Measurements from ENCODE around the gene DCP1B.
A peak's percentile ranks its signal among the peaks of the same experiment; 100 is the strongest.

Gene DCP1B

DNA sequence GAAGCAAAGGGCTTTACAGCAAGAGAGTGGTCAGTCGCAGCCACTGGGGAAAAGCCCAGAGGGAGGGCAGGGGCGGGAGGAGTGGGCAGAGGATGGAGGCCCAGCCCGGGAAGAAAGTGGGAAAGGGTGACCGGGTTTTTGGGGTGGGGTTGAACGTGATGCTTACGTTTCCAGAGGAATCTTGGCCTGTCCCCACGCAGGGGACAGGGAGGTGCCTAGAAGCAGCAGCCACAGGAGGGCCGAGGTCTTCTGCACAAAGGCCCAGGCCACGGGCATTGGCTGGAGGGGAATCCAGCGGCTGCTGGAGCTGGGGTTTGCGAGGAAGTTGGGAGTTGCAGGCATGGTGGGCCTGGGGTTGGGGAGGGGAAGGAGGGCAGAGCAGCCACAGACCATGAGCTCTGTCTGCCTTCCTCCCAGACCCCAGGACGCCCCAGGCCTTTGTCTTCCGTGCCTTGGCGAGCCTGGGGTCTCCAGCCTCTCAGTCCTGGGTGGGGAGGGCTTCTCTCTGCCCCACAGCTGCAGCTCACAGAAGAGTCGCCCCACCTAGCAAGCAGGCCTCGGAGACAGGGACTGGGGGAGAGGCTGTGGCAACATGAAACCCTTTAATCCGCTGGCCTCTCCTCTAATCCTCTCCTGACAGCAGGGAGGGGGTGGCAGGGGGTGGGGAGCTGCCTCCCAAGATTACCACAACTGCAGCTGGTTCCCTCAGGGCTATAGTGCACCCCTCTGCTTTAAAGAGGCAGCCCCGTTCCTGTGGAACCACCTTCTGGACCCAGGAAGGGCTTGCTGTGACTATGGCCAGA lies 86.0 kb downstream of the DCP1B start, which contains the start of gene CACNA2D4:
Gene CACNA2D4, minus strand, starts transcription at position 572 of the 803 bp plus-strand sequence. Its CDS starts 179 bp downstream, at position 393.
- no peak for DNase-seq

- DNase-seq, result no peak
Measured at GRCh38 chr12:1917172-1918070, 86.8 kb downstream of the DCP1B start.

GRCh38 chr12:1916371-1917171 lies 87.7 kb downstream of the DCP1B start:
- DNase-seq, result peak; percentile 51

- no peak for DNase-seq
Measured at GRCh38 chr12:1915082-1915968, 88.9 kb downstream of the DCP1B start.

- no peak for DNase-seq
Measured at GRCh38 chr12:1914114-1914911, 89.9 kb downstream of the DCP1B start.

GRCh38 chr12:1913377-1914113 lies 90.7 kb downstream of the DCP1B start:
- no peak for DNase-seq

- DNase-seq, result no peak
Measured at GRCh38 chr12:1912580-1913376, 91.5 kb downstream of the DCP1B start.

DNA sequence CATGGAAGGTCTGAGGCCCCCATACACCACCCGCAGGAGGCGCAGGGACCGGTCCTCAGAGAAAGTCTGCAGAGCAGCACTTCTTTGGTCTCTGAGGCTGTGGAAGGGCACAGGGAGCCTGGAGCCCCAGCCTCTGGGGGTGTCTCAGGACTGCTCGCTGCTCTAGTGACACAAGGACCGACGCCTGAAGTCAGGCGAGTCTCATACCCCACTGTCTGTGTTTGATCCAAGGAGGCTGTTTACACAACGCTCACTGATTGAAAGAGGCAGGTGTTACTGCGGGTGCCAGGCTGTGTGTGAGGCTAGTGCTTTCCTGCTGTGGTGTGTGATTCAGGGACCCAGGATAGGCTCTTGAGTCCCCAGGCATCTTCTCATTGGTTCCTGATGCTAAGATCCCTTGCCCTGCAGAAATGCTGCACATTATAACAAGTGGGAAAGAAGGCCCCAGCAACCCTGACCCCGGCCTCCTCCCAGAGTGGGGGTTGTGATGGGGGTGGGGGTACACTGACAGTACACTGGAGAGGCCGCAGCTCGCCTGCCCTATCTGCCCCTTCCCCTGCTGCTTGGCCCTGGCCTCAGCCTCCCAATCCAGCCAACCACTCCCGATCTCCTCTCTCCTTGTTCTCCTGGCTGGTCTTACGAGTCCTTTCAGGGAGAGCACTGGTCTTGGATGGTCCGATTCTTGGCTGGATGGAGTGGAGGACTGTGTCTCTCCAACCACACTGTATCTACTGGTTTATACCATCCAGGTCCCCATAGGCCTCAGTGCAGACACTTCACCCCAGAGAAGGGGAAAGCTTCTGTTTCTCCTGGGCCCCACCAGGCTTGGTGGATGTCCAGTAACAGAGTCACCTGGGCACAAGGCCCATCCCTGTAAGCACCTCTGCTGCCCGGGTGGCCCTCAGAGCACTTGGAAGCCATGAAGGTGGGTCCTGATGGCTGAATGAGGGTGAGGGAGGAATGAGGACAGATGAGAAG lies 92.4 kb downstream of the DCP1B start:
- no peak for DNase-seq

GRCh38 chr12:1910468-1910867 lies 93.8 kb downstream of the DCP1B start:
- DNase-seq, result no peak

DNA sequence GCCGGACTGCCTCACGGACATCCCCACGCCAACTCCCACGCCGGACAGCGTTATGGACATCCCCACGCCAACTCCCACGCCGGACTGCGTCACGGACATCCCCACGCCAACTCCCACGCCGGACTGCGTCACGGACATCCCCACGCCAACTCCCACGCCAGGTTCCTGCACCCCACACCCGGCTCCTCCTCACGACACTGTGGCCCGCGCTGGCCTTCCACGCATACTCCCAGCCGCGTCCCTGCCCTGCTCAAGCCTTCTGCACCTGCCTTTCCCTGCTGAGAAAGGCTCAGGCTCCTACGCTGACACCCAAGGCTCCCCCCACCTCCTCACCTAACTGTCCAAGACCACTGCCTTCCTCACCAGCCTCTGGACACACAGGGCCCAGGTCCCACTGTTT lies 95.5 kb downstream of the DCP1B start:
- DNase-seq, result no peak

DNA sequence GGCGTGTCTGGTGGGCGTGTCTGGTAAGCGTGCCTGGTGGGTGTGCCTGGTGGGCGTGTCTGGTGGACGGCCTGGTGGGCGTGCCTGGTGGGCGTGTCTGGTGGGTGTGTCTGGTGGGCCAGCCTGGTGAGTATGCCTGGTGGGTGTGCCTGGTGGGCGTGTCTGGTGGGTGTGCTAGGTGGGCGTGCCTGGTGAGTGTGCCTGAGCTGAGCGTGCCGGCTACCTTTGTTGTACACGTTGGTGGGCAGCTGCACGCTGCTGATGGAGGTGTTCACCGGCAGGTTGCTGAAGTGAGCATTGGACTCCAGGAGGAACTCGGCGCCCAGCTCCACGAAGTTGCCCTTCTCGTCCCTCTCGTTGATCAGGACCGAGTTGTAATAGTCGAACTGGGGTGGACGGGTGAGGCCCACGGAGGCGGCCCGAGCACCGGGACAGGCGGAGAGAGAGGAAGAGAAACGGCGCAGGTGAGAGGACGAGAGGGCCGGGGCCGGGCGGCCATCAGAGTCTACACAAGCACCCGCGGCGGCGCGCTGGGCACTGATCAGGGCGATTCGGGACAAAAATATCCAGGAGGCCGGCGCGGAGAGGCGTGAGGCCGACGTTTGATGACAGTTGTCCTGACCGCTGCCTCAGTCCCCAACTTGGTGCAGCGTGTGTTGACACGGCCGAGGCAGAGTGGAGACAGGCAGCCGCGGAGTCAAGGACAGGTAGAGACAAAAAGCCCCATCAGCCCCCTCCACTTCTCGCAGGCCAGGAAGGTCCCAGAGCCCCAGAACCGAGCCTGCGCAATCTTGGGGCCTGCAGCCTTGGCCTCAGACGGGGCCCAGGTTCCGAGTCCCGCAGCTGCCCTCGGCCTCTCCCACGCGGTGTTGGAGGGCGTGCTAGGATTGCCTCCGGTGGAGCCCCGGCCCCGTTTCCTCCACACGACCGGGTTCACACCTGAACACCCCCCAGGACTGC lies 96.3 kb downstream of the DCP1B start:
- no peak for DNase-seq

- no peak for DNase-seq
Measured at GRCh38 chr12:1906579-1906978, 97.7 kb downstream of the DCP1B start.

DNA sequence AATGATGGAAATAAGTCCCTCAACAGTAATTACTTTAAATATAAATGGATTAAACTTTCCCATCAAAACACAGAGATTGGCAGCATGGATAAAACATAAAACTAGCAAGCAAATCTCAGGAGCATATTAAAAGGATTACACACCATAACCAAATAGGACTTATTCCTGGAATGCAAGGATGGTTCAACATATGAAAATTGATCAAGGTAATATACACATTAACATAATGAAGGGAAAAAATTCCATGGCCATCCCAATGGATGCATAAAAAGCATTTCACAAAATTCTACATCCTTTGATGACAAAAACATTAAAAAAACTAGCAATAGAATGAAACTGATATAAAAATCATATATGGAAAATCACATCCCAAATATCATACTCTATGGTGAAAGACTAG lies 99.4 kb downstream of the DCP1B start:
- no peak for DNase-seq

DNA sequence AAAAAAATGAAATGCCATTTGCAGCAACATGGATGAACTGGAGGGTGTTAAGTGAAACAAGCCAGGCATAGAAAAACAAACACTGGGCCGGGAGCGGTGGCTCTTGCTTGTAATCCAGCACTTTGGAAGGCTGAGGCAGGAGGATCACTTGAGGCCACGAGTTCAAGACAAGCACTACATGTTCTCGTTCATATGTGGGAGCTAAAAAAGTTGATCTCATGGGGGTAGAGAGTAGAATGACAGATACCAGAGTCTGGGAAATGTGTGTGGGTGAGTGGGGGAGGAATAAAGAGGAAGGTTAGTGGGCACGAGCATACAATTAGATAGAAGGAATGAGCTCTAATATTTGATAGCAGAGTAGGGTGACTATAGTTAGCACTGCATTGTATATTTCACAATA lies 107.3 kb downstream of the DCP1B start:
- DNase-seq, result no peak

Measured in NCI-H2171 (cell line).